Mucosa of stomach (tissue), 1 donor: ENCODE results near the gene MYL6.
A peak's percentile ranks its signal among the peaks of the same experiment; 100 is the strongest.

ENCODE experiments used
- H3K27me3 ChIP-seq: one replicate; pipeline ENCODE4 v1.7.0; 2013; ENCODE audit warnings: mild to moderate bottlenecking, low read length; ENCODE audit not compliant: control insufficient read depth, insufficient read depth
- H3K36me3 ChIP-seq: one replicate; pipeline ENCODE4 v1.7.0; 2013; ENCODE audit warnings: low read length; ENCODE audit not compliant: control insufficient read depth, insufficient read depth
- H3K4me1 ChIP-seq: one replicate; pipeline ENCODE4 v1.7.0; 2013; ENCODE audit warnings: mild to moderate bottlenecking, low read length; ENCODE audit not compliant: control insufficient read depth, insufficient read depth
- H3K4me3 ChIP-seq: one replicate; pipeline ENCODE4 v1.7.0; 2013; ENCODE audit warnings: low read length
- H3K9ac ChIP-seq: one replicate; pipeline ENCODE4 v1.7.0; 2013; ENCODE audit warnings: mild to moderate bottlenecking, low read length, moderate library complexity
- H3K9me3 ChIP-seq: one replicate; pipeline ENCODE4 v1.7.0; 2013; ENCODE audit warnings: mild to moderate bottlenecking, low read length, moderate library complexity; ENCODE audit not compliant: control insufficient read depth
- donor health status: Pancreatic carcinoma.

The MYL6 gene

GRCh38 chr12:56161690-56162351 is 3.7 kb downstream of the MYL6 start:
- Histone ChIP-seq H3K4me3 (no peak overlapping the region), H3K4me1 (peaks cover 27% of the 10 kb centered on the region), H3K27me3 (no peaks in the 10 kb centered on the region), H3K36me3 (peaks cover 29% of the 10 kb centered on the region), H3K9ac (peak overlapping the region; percentile 100), H3K9me3 (no peaks in the 10 kb centered on the region)

- H3K9me3 ChIP-seq, result no peaks in the 10 kb centered on the region
- H3K4me1 ChIP-seq, result peaks cover 22% of the 10 kb centered on the region
- no peak overlapping the region for H3K4me3 ChIP-seq
- peaks cover 29% of the 10 kb centered on the region for H3K36me3 ChIP-seq
- H3K27me3 ChIP-seq, result no peaks in the 10 kb centered on the region
- no peak overlapping the region for H3K9ac ChIP-seq
Observed at GRCh38 chr12:56162468-56163290, 4.5 kb downstream of the MYL6 start.

- no peak overlapping the region for H3K4me3 ChIP-seq
Observed at GRCh38 chr12:56163533-56164344, 5.6 kb downstream of the MYL6 start.

DNA sequence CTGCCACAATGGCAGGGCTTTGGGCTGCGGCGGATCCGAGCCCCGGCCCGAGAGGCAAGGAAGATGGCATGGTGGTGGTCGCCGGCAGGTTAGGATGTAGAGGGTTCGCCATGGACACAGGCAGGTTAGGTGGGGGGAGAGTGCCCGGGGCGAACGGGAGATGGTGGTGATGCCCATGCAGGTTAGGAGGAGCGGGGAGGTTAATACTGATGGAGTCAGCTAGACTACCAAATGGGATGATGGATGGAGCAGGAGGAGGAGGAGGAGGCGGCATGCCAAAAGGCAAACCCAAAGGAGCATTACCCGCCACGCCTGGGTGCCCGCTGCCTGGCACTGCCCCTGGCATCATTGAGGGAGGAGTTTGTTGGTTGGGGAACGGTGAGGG is 6.2 kb downstream of the MYL6 start:
- Histone ChIP-seq H3K4me3 (no peak overlapping the region), H3K27me3 (no peaks in the 10 kb centered on the region), H3K9ac (no peak overlapping the region), H3K36me3 (peaks cover 32% of the 10 kb centered on the region), H3K9me3 (no peaks in the 10 kb centered on the region), H3K4me1 (peaks cover 22% of the 10 kb centered on the region)

More at GRCh38 chr12:56163533-56164344, 5.6 kb downstream of the MYL6 start:
- peaks cover 34% of the 10 kb centered on the region for H3K36me3 ChIP-seq
- peaks cover 22% of the 10 kb centered on the region for H3K4me1 ChIP-seq
- no peaks in the 10 kb centered on the region for H3K9me3 ChIP-seq
- H3K27me3 ChIP-seq, result no peaks in the 10 kb centered on the region
- H3K9ac ChIP-seq, result no peak overlapping the region

GRCh38 chr12:56165369-56165768 is 7.2 kb downstream of the MYL6 start:
- Histone ChIP-seq H3K36me3 (peaks cover 22% of the 10 kb centered on the region), H3K4me3 (no peak overlapping the region), H3K27me3 (no peaks in the 10 kb centered on the region), H3K9ac (no peak overlapping the region), H3K9me3 (no peaks in the 10 kb centered on the region), H3K4me1 (peaks cover 13% of the 10 kb centered on the region)

DNA sequence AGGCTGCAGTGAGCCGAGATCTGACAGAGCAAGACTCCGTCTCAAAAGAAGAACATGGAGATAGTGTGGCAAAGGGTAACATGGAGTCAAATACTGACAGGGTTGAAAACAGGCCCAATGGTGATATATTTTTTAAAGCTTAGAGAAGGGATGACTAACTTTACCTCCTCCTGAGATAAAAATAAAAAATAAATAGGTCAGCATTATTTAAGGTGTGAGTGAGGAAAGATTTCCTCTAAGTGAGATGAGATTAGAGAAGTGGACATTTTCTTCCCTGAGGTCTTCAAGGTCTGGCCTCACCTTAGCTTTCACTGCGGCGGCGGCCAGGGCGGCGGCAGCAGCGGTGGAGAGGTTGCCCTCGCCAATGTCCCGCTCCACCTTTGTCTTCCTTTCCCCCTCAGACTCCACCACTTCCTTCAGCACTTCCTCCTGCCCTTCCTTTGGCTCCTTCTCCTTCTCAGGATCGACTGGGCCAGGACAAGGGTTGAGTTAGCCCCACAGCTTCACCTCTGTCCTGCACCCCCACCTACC is 11.1 kb downstream of the MYL6 start:
- Histone ChIP-seq H3K27me3 (no peaks in the 10 kb centered on the region), H3K4me3 (no peak overlapping the region), H3K36me3 (peaks cover 13% of the 10 kb centered on the region), H3K4me1 (no peaks in the 10 kb centered on the region), H3K9ac (no peak overlapping the region), H3K9me3 (no peaks in the 10 kb centered on the region)

- Histone ChIP-seq H3K27me3 (no peaks in the 10 kb centered on the region), H3K4me1 (no peaks in the 10 kb centered on the region), H3K9ac (no peak overlapping the region), H3K4me3 (no peak overlapping the region), H3K36me3 (peaks cover 13% of the 10 kb centered on the region), H3K9me3 (no peaks in the 10 kb centered on the region)
Observed at GRCh38 chr12:56172839-56173238, 14.7 kb downstream of the MYL6 start.

DNA sequence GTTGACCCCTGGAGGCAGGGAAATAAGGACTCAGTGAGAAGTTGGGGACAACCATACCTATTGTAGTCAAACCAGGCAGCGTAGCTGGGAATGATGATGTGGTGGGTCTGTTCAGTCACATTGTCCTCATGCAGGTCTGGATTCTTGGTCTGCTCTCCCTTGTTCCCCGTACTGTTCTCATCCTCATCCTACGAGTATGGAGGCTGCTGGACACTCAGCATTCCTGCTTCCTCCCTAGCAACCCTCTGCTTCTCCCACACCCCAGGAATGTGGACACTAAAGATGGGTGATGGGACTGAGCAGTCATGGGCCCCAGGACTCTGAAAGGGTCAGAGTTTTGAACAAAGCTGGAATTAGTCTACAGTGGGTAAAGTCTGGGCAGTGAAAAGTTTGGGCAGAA is 20.2 kb downstream of the MYL6 start:
- Histone ChIP-seq H3K4me3 (no peak overlapping the region), H3K9me3 (no peaks in the 10 kb centered on the region), H3K9ac (no peak overlapping the region), H3K4me1 (no peaks in the 10 kb centered on the region), H3K27me3 (no peaks in the 10 kb centered on the region), H3K36me3 (peaks cover 10% of the 10 kb centered on the region)

GRCh38 chr12:56186957-56187356 is 28.8 kb downstream of the MYL6 start:
- H3K9ac ChIP-seq, result no peak overlapping the region
- peaks cover 24% of the 10 kb centered on the region for H3K4me1 ChIP-seq
- H3K36me3 ChIP-seq, result no peaks in the 10 kb centered on the region
- H3K4me3 ChIP-seq, result no peak overlapping the region
- no peaks in the 10 kb centered on the region for H3K27me3 ChIP-seq
- H3K9me3 ChIP-seq, result no peaks in the 10 kb centered on the region

DNA sequence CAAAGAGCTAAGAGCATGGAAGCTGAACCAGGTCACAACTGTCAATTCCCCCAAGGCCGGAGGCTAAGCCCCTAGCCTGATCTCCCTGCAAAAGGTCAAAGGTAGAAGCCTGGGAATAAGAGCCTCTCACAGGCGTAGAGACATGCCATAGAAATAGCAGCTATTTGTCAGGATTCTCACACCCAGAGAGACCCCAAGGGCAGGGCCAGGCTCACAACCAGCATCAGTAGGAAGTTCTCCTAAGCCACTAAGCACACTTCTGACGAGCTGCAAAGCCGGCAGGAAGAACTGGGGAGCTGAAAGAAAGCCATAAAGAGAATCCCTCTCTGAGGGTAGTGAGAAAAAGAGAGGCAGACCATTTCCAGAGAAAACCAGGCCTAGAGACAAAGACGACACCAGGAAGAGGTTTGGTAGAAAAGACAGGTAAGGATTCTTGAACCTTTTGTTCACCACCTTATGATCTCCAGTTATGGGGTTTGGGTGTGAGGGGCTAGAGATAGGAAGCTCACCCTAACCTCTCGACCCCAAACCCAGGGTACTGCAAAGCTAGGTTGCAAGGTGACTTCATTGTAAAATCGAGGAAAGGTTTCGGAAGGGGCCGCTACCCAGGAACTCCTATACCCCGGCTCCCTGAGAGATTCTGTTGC is 30.1 kb downstream of the MYL6 start:
- Histone ChIP-seq H3K4me1 (peaks cover 24% of the 10 kb centered on the region), H3K4me3 (peak overlapping the region; percentile 69), H3K36me3 (no peaks in the 10 kb centered on the region), H3K9ac (peak overlapping the region; percentile 80), H3K27me3 (no peaks in the 10 kb centered on the region), H3K9me3 (no peaks in the 10 kb centered on the region)

DNA sequence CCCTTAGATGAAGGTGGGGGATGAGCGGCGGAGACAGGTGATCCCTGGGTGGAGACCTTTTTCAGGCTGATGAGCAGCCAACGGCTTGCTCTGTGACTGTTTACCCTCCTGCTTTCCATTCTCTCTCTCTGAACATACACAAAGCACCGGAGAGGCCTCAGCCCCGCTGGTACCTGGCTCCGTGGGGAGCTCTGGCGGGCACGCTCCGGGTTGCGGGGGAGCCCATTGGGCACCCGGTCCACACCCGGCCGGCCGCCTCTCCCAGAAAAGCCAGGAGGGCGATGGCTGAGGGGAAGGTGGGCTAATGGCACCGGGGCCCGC is 30.6 kb downstream of the MYL6 start:
- peaks cover 24% of the 10 kb centered on the region for H3K4me1 ChIP-seq
- no peaks in the 10 kb centered on the region for H3K36me3 ChIP-seq
- H3K4me3 ChIP-seq, result peak overlapping the region; percentile 69
- H3K9me3 ChIP-seq, result no peaks in the 10 kb centered on the region
- no peaks in the 10 kb centered on the region for H3K27me3 ChIP-seq
- H3K9ac ChIP-seq, result peak overlapping the region; percentile 80
